SHP77 treated with DMSO at 0.1 percent for 48 hours (cell line): ENCODE data around the gene OR10G8.

Experiments used
- DNase-seq: peaks from one replicate; lab custom pipeline; 2025; lab: John Stamatoyannopoulos, UW

OR10G8 gene

GRCh38 chr11:124078591-124078990 is 52.0 kb downstream of the OR10G8 start:
- no peak for DNase-seq

GRCh38 chr11:124079631-124080326 is 53.2 kb downstream of the OR10G8 start:
- DNase-seq: no peak
